ENCODE results near the gene PIAS3. TPM values are rescaled to one million over a fixed set of nuclear protein-coding genes. Genes with fewer than 3 reads are reported as not detected.

PIAS3 gene
- total RNA-seq (10 to 100 TPM; 20.1 to 29.5 (median 26.2) TPM), polyA plus RNA-seq (10 to 100 TPM; 10.1 to 16.9 (median 11.7) TPM)
- long read RNA-seq, donor 1, partial matches to known transcripts: 5 of 7 reads
- long read RNA-seq, donor 1, other reads (novel, unspliced or antisense): 0 of 7 reads
- long read RNA-seq, donor 2, partial matches to known transcripts: 0 of 1 reads
- long read RNA-seq, donor 2, other reads (novel, unspliced or antisense): 0 of 1 reads

- WGBS, 5 donors: 0 to 2% (median 0%) methylated on average over 18 to 42 of the region's 42 CpGs
- intact Hi-C loops (cut with DNase I; ENCODE audit: low total_unique reads): no loop called here
Observed at GRCh38 chr1:145858901-145859490, at the start of gene PIAS3. Gene PIAS3, minus strand, starts transcription at chr1:145859081. Its CDS starts 91 bp downstream, at chr1:145858990.

GRCh38 chr1:145908653-145909052, 49.8 kb upstream of the PIAS3 start:
- TF ChIP-seq POLR2A (IDR thresholded peaks at IDR 0.05) (no peak), POLR2AphosphoS5 (IDR thresholded peaks at IDR 0.05) (no peak), CTCF (IDR thresholded peaks at IDR 0.05 in 8 of 11, conservative IDR thresholded peaks at IDR 0.05 in 3 of 11) (no peak)
- Histone ChIP-seq H3K36me3 (peaks cover 0 to 33% (median 23%) of the 10 kb centered on the region in 6 donors), H3K9me3 (no peaks in the 10 kb centered on the region), H3K4me3 (no peak overlapping the region), H3K27me3 (replicated peaks in 1 of 7) (no peaks in the 10 kb centered on the region), H3K4me1 (peaks cover 0 to 10% (median 5%) of the 10 kb centered on the region in 6 donors), H3K27ac (no peak overlapping the region)
- 65 to 91% (median 88%) methylated on average over 1 of the region's 1 CpG for WGBS, 5 donors
- intact Hi-C loops (cut with DNase I; ENCODE audit: low total_unique reads): no loop called here
- DNase-seq: no peak

More at GRCh38 chr1:145858901-145859490, at the start of gene PIAS3:
- peaks cover 3 to 27% (median 15%) of the 10 kb centered on the region in 6 donors for H3K4me1 ChIP-seq
- peak; percentile 99 for DNase-seq
- H3K4me3 ChIP-seq: peak within 1 kb of the TSS; percentile 65 to 93 (median 86)
- H3K9me3 ChIP-seq: no peaks in the 10 kb centered on the region
- TF ChIP-seq POLR2AphosphoS5 (IDR thresholded peaks at IDR 0.05) (peak; percentile 82 to 94 (median 94)), CTCF (IDR thresholded peaks at IDR 0.05 in 8 of 11, conservative IDR thresholded peaks at IDR 0.05 in 3 of 11) (no peak), POLR2A (IDR thresholded peaks at IDR 0.05) (peak in 1 of 3 donors; percentile 63)
- H3K36me3 ChIP-seq: peaks cover 0 to 29% (median 26%) of the 10 kb centered on the region in 6 donors
- H3K27me3 ChIP-seq (replicated peaks in 1 of 7): peaks cover 0 to 3% (median 0%) of the 10 kb centered on the region in 7 donors
- H3K27ac ChIP-seq: peak within 1 kb of the TSS; percentile 84 to 96 (median 90)

- H3K36me3 ChIP-seq: peaks cover 0 to 19% (median 16%) of the 10 kb centered on the region in 6 donors
- H3K4me3 ChIP-seq: no peak overlapping the region
- H3K27ac ChIP-seq: no peak overlapping the region
- 81 to 91% (median 85%) methylated on average over 8 to 10 of the region's 10 CpGs for WGBS, 5 donors
- no peaks in the 10 kb centered on the region for H3K27me3 ChIP-seq (replicated peaks in 1 of 7)
- no peaks in the 10 kb centered on the region for H3K9me3 ChIP-seq
- no peak for DNase-seq
- TF ChIP-seq POLR2AphosphoS5 (IDR thresholded peaks at IDR 0.05) (no peak), CTCF (IDR thresholded peaks at IDR 0.05 in 8 of 11, conservative IDR thresholded peaks at IDR 0.05 in 3 of 11) (no peak), POLR2A (IDR thresholded peaks at IDR 0.05) (no peak)
- H3K4me1 ChIP-seq: peaks cover 0 to 10% (median 5%) of the 10 kb centered on the region in 6 donors
- intact Hi-C loops (cut with DNase I; ENCODE audit: low total_unique reads): no loop called here
Observed at GRCh38 chr1:145906954-145907753, 48.3 kb upstream of the PIAS3 start.
